ENCODE results near the gene MARK3.
"Not testable (repeated sequence)": the region's sequence is repeated elsewhere in the genome, so short reads cannot be mapped to it uniquely, and the experiment has no call there.

The MARK3 gene

DNA sequence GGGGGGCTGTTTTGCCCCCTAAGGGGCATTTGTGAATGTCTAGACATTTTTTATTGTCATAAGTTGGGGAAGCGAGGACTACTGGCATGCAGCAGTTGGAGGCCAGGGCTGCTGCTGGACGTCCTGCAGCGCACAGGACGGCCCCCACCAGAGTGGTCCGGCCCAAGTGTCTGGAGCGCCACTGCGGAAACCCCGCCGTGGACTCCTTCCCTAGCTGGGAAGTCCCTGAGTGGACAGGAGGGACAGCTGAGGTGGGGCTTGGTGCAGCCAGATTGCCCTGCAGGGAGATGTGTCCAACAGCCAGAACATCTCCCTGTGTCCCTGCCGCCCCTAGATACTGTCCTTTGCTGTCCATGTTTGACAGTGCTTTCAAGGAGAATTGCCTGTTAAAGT lies 132.0 kb downstream of the MARK3 start:
- no peak for DNase-seq

DNA sequence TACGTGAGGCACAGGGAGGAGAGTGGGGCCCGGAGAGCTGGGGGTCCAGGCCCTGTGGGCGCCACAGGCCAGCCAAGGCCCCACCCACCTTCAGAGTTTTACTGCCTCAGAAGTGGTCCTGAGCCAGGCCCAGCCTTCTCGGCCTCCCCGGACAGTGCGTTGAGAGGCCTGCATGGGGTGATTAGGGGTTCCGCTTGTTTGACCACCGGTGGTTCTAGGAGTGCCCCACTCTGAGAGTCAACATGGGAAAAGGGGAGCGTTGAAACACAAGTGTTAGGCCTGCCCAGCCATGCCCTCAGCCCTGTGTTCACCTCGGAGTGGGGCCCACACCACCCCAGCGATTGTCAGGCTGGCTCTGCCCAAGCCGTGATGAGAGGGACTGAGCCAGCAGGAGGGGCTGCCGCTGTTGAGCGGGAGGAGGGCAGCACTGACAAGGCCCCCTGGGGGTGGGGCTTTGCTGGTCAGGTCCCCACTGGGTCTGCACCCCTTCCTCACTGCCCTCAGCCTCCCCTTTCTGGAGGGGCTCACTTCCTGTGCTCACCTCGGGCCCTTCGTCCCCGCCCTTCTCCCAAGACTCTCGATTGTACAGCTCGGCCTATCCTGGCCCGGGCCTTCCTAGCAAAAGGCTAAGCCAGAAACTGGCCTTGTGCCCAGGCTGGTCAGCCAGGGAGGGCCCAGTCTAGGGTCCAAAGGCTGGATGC lies 132.7 kb downstream of the MARK3 start:
- DNase-seq: no peak

DNA sequence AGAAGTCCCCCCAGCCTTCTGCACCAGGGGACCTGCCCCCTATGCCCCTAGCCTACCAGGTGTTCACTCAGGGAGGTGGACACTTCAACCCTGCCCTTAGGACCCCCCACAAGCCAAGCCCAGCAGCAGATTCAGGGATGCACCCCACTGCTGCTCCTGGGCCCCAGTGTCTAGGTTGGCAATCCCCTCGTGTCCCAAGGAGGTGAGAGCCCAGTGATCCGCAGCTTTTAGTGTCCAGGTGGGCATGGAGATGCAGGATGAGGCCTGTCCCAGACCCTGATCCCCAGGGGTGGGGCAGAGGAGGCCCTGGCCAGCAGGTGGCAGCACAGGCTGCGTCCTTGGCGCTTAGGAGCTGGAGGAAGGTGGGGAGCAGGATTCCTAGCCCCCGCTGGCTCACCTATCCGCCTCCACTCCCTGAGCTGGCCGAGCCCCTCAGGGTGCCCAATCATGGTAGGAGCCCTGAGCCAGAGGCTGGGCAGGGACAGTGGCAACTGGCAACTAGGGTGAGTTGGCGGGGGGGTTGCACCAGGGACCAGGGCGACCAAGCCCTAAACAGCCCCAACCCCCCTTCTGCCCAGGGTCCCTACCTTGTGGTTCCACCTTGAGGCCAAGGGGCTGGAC lies 133.3 kb downstream of the MARK3 start:
- DNase-seq: peak; percentile 10 to 42

DNA sequence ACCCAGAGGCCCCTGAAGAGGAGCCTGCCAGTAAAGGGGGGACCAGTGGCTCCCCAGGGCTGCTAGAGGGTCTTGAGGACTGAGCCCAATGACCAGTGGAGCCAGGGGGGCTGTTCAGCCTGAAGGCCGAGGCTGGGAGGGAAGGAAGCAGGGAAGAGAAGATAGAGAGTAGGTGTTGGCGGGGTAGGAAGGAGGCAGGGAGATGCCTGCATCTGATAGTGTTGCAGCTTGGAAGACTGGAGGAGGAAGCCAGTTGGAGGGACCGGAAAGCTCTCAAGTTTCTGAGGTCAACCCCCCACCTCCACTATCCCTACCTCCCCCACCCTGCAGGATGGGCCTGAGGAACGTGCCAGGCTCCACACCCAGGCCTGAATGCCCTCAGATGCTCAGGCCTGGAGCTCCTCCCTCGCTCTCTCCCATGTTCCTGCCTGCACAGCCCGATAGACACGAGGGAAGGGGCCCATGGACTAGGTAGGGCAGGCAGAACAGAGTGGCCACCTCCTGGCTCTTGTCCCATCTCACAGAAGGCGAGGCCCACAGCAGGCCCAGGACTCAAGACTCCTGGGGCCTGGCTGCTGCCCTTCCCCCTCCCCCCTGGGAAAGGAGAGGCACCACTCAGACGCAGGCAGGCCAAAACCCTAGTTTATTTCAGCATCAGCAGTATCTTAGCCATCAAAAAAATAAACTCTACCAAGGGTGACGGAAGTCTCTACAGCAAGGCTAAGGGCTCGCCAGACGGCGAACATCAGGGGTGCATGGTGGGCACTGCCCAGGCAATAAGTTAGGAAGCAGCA lies 134.0 kb downstream of the MARK3 start:
- DNase-seq: no peak

DNA sequence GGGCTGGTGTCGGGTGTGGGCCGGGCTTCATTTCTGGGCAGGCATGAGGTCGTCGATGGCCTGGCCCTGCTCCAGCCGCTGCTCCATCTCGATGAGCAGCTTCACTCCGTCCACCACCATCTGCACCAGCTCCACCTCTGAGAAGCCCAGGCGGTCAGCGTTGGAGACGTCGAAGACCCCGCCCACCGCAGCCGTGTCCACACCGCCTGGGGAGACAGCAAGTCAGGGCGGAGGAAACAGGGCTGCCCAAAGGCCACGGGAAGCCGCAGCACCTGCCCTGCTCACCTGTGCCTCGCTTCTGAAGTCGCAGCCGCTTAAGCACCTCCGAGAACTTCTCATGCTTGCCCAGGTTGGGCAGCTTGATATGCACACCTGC lies 134.6 kb downstream of the MARK3 start:
- no peak for DNase-seq

DNA sequence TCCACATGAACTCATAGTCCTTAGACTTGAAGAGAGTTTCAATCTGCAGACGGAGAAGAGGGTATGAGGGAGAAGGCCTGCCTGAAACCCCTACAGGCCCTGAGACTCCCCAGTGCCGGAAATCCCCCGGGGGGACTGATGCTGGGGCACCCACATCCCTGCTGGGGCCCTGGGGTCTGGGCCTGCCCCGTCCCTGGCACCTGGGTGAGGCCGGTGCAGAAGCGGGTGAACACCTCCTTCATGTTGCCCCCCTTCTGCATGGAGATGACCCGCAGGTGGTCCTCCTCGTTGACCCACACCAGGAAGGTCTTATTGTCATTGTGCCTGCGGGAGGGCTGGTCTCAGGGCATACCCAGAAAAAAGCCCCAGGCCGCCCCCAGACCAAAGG lies 135.0 kb downstream of the MARK3 start:
- no peak for DNase-seq

DNA sequence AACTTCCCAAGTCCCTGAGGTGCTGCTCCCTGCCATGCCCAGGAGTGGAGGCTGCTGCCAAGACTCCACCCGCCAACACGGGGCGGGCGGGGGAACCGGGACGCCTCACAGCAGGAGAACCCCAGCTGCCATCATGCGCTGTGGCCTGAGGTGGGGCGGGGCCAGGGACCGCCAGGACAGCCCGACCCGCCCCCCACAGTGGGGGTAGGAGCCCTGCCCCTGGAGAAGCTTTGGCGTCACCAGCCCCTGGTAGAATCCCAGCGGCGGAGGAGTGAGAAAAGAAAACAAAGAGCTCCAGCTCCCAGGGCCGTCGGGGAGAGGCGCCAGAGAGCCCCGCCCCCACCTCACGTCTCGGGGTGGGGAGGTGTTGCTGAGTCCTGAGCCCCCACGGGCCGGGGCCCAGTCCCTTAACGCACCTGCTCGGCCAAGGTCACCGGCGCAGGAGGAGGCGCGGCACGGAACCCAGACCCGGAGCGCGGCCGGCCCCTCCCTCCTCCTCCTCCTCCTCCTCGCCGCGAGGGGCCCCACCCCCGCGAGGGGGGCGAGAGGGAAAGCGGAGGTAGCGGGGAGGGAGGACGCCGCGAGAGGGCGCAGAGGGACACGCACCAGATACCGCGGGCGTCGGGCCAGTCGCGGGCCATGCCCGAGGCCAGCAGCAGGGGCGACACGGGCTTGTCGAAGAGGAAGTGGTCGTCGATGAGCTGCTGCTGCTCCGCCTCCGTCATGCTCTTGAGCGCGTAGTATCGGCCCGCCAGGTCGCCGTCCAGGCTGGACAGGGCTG lies 135.6 kb downstream of the MARK3 start:
- DNase-seq: no peak

DNA sequence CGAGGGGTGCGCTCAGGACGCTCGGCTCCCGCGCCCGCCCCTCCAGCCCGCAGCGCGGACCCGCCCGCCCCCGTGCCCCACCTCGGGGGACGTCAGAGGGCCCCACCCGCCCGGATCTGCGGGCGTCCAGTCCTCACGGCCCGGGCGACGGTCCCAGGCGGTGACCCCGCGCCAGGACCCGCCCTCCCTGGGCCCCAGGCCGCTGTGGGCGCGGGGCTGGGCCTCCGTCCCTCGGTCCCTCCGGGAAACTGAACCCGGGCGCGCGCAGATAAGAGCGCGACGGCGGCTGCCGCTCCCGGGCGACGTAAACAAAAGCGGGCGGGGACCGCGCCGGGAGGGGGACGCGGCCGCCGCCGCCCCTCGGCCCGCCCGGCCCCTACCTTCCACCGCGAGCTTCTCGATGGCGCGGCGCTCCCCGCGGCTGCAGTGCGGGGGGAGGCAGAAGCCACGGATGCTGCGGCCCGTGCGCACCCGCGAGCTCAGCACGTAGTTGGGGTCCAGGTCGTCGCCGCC lies 136.3 kb downstream of the MARK3 start:
- no peak for DNase-seq

DNA sequence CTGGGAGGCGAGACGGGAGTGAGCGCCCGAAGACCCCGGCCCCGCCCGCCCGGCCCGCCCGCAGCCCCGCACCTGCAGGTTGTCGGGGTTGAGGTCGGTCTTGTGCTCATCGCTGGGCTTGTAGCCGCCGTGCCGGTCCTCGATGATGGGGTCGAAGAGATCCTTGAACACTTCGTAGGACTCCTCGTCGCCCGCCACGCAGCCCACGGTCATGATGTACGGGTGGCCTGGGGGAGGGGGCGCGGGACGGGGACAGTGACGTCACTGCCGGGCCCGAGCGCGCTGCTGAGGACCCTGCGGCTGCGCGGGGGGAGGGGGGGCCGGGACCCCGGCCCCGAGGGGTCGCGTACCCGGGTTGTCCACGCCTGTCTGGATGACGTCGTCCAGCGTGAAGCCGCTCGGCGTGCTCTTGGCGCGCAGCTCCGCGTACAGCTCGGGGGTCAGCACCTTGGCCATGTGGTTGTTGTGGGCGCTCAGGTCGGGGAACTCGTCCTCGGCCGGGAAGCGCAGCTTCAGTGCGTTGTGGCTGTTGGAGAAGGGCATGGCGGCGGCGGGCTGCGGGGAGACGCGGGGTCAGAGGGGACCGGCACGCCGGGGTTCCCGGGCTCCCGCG lies 136.8 kb downstream of the MARK3 start:
- peak in 1 of 2 experiments; percentile 23 for DNase-seq

DNA sequence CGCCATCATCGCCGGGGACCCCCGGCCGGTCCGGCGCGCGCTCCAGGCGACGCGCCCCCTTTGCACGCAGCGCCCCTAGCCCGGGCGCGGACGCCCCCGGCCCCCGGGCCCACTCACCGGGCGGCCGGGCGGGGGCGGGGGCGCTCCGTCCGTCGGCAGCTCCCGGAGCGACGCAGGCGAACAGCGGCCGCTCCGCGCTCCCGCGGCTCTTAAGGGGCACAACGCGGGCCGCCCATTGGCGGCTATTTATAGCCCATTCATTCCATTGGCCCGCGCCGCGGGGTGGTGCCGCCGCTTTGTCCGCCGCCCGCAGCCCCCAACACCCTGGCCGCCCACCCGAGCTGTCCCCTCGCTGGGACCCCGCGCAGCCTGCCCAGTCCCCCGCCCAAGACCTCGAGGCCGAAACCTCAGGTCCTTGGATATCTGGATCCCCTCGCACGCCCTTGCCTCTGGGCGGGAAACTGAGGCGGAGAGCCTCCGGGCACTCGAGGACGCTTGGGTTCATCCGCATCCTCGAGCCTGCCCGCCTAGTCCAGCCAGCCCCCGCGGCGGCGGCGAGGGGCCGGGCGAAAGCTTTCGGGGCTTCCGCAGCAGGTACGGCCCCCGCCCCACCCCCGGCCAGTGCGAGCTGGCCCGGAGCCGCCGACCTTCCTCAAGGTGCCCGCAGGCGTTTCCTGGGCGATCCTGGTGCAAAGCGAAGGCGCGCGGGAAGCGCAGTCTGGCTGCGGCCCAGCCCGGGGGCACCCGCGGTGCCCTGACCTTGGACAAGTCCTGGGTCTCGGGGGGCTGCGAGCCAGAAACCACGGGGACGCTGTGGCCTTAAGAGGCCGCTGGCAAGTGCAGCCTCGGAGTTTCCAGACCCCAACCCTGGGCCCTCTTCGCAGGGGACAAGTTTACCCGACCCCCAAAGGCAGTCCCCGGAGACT lies 137.7 kb downstream of the MARK3 start, which contains the start of gene CKB:
TSS of gene CKB (minus strand) at position 182 of the 926 bp plus-strand sequence. CDS start 337 bp downstream, outside the sequence.
- peak; percentile 68 to 77 for DNase-seq

DNA sequence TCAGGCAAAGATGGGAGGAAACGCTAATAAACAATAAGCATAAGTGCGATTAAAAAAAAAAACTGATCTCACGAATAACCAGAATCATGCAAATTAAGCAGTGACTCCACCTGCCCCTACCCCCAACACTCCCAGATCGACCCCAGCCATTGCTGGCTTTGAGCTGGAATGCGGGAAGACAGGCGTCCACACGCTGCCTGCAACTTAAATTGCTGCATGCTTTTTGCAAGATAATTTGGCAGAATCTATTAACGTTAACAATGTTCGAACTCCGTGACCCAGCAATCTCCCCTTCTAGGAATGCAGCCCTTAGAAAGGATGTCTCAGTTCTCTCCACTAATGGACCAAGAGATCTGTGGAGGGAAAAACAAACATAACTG lies 138.3 kb downstream of the MARK3 start:
- no peak for DNase-seq

DNA sequence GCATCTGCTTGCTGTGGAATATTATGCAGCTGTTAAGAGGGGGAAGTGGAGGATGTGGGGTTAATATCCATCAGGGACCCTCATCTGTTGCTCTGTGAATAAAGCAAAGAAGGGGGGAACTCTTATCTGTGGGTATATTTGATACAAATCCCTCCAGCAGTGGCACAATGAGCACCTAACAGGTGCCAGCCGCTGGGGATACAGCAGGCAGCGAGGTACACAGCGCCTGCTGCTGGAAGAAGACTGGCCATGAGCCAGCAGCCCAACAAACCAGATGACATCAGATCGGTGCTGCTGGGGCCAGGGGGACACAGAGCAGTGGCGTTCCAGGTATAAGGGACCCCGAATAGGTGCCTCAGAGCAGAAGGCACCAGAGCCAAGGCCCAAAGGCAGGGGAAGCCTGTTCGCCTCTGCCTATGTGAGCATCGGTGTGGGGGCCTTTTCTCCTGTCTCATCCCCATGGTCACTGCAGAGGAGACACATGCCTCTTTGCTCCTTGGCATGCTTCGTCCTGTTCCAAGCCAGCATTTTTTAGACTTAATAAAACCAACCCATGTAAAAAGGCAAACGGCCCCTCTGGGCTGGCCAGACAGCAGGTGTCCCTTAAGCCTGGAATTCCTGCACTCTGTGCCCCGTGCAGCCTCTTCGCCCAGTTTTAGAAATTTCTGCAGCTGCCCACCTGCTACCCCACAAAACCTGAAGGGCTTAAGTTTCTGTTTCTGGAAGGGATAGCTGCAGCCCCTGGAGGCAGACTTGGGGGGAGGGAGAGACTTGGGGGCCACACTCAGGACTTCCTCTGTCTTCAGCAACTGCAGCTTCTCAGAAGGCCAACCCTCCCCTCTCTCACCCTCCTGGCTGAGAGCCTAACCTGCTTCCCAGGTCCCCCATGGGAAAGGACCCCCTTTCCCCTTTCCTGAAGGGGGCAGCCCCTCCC lies 139.1 kb downstream of the MARK3 start:
- no peak for DNase-seq

DNA sequence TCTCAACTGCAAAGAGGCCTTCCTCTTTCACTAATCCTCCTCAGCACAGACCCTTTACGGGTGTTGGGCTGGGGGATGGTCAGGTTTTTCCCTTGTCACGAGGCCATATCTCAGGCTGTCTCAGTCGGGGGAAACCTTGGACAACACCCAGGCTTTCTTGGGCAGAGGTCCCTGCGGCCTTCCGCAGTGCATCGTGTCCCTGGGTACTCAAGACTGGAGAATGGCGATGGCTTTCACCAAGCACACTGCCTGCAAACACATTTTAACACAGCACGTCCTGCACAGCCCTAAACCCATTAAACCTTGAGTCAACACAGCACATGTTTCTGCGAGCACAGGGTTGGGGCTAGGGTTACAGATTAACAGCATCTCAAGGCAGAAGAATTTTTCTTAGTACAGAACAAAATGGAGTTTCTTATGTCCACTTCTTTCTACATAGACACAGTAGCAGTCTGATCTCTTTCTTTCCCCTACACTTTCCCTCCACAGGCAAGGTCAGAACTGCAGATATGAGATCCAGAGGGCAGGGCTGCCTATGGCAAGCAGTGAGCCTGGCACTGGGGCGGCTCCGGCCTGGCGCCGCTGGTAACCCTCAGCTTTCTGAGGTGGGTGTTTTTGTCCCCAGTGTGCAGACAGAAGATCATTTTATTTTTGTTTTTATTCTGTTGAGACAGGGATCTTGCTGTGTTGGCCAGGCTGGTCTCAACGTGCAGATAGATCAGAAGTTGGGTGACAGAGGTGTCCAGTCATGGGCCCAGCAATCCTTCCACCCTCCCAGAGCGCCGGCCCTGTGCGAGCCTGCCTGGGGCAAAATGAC lies 140.4 kb downstream of the MARK3 start:
- DNase-seq: not testable (repeated sequence)

DNA sequence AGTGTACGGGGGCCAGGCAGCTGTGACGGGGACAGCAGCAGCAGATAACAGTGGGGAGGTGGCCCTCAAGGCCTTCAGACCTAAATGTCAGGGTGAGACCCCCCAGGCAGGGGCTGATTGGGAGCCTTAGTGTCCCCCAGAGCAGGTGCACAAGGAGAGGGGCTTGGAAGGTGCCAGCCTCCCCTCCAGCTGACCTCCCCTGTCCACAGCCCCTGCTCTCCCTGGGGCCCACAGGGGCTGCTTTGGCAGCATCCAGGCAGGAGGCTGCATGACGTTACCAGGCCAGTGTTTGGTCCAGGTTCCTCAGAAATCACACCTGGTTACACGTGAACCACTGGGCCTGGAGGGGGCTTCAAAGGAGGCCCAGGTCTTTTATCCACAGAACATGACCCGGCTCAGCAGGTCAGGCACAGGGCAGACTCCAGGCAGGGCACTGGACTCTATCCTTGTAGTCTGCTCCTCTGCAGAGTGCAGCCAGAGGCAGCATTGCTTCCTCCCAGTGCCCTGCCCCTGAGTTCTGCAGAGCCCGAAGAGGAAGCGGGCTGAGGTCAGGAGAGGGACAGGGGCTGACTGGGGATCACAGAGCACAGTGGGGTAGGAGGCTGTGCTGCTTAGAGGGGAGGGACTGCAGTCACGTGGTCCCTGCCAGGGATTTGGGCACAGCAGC lies 141.2 kb downstream of the MARK3 start:
- no peak for DNase-seq

DNA sequence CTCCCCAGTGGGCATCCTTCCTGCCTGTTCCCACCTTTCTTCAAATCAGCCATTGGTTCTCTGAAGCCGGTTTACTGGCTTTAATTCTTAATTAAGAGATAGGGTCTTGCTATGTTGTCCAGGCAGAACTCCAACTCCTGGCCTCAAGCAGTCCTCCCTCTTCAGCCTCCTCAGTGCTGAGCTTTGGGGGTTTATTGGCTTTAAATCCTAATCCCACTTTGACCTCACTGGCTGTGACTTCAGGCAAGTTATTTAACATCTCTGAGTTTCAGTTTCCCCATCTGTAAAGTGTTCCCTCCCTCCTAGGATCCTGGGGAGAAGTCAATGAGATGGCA lies 141.7 kb downstream of the MARK3 start:
- DNase-seq: no peak

DNA sequence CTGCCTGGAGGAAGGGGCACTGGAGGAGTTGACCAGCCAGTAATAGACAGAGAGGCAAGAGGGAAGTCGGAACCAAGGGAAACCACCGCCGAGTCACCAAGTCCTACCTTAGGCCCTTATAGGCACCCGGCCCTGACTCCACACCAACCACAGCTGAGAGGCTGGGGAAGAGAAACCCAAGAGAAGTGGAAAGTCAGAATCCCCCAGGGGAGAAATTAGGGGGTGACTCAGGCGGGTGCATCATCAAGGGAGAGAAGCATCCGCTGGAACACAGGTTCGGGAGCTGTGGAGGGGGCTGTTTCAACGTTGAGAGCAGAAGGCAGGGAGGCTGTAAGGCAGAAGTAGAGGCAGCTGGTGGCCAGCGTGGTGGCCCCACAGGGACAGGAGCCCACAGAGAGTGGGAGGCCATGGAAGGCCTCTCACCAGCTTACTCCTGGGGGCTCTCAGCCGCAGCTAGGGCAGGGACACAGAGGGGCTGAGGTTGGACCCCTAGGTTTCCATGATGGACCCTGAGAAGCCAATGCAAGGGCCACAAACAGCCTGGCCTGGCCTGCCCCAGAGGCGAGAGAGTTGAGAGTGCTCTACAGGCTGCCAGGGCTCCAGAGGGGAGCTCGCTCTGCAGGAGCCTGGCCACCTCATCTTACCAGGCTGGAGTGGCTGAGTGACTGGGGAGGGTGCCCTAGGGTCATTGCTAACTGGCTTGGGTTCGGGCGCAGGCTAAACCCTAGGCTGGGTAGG lies 142.4 kb downstream of the MARK3 start:
- DNase-seq: no peak

DNA sequence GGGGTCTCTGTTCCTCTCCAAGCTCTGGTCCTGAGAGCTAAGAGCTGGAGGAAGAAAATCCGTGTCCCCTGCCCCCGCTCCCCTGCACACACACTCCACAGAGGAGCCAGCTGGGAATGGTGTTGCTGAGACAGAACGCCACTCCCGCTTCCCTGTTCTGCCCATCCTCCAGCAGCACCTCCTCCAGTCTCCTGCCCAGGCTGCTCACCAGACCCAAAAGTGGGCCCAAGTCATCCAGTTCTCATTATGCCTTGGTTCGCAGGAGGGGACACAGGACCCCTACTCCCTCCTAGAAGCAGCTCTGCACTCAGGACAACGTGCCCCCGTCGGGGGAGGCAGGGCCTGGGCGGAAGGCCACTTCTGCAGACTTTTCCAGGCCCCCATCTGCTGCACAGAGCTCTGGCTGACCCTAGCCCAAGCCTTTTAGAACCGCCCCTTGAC lies 143.0 kb downstream of the MARK3 start:
- no peak for DNase-seq

Data from NCI-H1930 (cell line).